Stimulated activated CD8-positive, alpha-beta memory T cell treated with anti-CD3 and anti-CD28 coated beads, Interleukin-15, amount 100 ng/mL, for 4 hours (primary cell): Measurements from ENCODE around the gene CITED2.
A peak's percentile ranks its signal among the peaks of the same experiment; 100 is the strongest.

Source experiments
- DNase-seq, 2 donors: peaks; one replicate each; pipeline ENCODE4 v3.0.0-alpha.2; 2020; ENCODE audit warnings: low read depth in 2 of 2

CITED2 gene

DNA sequence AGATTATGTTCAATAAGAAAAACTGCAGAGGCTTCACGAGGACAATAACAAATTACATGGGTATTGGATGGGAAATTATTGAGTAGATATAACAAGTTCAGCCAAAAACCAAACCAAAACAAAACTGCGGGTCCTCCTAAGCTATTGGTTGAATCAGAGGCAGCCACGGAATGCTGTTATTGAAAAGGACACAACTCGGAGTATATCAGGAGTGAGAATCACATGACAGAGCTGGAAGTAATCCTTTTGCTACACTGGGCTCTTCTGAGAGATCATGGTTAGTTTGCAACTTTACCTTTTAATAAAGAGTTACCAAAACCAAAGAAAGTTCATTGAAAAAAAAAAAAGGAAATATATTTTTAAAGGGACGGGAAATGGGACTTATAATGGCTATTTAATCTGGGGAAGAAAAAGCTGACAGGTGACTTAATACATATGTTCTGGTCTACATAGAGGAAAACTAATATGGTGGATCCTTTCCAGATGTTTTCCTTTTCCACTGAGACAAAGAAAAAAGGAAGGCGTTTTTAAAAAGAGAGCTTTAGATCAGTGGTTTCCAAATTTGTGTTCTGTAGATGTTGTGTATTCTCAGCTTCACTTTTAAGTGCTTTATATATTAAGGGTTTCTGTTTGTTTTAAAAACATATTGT lies 6.9 kb upstream of the CITED2 start:
- DNase-seq, result no peak

DNA sequence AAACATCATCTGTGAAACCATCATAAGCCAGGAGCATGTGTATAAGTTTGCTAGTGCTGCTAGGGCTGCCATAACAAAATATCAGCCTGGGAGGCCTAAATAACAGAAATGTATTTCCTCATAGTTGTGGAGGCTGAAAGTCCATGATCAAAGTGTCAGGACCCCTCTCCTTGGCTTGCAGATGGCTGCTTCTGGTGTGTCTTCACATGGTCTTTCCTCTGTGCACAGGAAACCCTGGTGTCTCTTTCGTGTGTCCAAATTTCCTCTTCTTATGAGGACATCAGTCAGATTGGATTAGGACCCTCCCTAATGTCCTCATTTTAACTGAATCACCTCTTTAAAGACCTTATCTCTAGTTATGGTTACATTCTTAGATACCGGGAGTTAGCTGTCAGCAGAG lies 6.2 kb upstream of the CITED2 start:
- DNase-seq, result no peak

DNA sequence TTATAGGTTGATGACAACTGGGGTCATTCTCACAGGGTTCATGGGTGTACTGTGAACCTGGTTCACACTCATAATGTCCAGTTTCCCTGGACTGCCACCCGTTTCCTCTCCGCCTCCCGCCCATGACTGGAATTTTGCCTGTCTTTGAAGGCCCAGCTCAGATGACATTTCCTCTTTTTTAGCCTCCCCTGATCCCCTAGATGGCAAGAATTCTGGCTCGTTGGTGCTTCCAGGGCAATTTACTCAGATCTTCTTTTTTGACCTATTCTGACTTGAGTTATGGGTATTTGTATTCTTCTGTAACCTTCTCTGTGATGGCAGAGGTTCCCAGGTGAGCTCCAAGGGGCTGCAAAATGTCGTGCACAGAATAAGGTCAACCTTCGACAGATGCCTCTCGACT lies 5.7 kb upstream of the CITED2 start:
- DNase-seq, result no peak

DNA sequence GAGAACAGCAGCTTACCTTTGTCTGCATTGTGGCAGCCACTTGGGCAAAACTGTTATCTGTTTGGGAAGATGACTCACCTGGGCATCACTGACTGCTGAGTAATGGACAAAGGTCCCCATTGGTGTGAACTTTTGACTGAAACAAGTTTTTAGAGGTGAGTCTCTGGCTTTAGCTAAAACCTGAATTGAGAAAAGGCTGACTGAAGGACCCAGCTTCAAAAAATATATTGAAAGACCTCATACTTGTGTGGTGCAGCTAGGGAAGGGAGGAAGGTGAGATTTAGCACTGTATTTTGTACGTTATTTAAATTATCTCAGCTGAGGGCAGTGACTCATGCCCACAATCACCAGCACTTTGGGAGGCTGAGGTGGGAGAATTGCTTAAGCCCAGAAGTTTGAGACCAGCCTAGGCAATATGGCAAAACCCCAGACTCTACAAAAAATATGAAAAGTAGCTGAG lies 4.5 kb upstream of the CITED2 start:
- no peak for DNase-seq

DNA sequence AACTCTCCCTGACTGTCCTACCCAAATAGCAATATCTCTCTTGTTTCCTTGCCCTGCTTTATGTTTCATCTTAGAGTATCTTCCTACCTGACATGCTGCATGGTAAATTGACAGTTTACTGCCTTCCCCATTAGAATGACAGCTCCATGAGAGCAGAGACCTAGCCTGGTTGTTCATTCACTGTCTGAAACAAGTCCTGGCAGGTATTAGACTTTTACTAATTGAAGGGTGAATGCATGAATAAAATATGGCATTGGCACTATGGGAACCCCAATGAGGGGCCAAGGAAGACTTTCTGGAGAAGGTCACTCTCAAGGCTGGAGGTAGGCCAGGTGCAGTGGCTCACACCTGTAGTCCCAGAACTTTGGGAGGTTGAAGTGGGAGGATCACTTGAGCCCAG lies 3.8 kb upstream of the CITED2 start:
- no peak for DNase-seq

DNA sequence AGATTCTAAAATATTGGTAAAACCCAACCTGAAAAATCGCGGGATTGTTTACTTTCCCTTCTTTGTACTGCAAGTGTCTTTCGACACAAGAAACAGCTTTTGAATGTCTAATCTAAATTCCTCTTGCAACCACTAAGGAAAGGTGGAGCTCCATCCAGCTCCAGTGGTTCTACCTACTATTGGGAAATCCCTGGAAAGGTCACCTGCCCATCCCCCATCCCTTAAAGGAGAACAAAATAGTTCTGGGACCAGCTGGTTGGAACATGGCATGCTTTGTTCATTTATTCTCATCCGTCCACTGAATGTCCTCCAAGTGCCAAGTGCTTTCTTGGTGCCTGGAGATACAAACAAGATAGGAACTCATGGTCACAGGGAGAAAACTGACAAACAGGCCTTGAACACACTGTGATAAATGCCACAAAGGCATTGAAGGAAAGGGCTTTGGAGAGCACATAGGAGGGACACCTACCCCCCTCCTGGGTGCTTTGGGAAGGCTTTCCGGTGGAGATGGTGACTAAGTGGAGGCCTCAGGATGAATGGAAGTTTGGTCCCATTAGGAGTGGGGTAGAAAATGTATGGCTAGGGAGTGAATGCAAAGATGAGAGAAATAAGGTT lies 2.3 kb upstream of the CITED2 start:
- DNase-seq, result no peak

DNA sequence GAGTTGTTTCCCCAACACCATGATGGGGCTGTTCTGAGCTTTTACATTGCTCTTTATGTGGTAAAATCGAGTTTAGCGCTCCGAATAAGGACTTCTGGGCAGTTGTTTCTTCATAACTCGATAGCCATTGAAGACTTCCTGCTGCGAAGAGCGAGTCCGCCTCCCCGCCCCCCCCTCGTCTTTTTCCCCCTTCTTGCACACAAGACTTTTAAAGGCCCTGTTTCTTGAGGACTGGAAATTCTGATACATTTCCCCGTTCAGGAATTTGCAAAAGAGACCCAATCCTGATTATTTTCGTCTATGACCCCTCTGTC lies 1.5 kb upstream of the CITED2 start:
- no peak for DNase-seq

DNA sequence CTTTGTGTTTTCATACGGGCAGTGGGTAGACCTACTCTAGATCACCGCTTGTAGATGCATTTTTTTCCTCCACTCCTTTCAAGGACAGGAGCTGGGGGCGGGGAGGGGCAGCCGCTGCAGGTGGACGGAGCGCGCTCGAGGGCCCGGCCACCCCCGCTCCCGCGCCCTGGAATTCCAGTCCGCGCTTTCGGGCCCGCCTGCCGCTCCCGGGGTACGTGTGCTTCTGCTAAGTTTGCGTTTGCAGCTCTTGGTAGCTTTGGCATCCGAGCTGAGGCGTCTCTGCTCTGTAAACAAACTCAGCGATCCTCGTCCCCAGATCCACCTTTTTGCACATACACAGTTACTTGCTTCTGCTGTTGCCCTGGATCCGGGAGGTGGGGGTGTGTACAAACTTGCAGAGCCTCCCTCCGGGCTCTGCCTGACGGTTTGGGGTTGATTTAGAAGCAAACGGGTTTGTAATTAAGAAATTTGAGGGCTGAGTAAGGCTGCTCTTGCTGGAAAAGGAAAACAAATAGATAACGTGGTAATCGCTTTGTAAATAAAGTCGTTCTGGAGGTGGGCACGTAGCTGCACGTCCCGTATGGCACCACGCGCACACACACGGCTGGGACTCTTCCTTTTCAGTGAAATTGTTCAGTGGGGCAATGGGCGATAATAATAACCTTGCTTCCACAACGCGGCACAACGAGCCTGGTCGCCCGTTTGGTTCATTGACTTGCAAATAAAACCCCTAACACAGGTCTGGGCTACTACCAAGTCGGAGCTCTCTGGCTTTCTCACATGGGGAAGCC lies 973 bp upstream of the CITED2 start:
- DNase-seq, result peak; percentile 56 to 59

DNA sequence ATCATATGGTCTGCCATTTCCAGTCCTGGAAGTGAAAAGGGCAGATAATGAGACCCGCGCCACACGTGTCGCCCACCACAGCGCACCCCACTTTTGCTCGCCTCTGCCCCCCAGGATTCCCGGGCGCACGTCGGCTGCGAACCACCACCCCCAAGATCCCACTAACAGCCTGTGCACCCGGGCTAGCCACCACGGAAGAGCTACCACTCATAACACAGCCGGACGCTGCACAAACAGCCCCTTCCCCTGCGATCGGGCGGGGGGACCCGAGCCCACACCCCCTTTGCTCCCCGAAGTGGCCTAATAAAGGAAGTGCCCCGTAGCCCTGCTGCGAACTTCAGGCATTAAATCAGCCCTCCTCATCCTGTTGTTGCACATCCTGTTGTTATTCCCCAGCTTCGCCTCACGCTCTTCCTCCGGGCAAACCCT lies 506 bp downstream of the CITED2 start:
- DNase-seq, result peak; percentile 7 to 12

DNA sequence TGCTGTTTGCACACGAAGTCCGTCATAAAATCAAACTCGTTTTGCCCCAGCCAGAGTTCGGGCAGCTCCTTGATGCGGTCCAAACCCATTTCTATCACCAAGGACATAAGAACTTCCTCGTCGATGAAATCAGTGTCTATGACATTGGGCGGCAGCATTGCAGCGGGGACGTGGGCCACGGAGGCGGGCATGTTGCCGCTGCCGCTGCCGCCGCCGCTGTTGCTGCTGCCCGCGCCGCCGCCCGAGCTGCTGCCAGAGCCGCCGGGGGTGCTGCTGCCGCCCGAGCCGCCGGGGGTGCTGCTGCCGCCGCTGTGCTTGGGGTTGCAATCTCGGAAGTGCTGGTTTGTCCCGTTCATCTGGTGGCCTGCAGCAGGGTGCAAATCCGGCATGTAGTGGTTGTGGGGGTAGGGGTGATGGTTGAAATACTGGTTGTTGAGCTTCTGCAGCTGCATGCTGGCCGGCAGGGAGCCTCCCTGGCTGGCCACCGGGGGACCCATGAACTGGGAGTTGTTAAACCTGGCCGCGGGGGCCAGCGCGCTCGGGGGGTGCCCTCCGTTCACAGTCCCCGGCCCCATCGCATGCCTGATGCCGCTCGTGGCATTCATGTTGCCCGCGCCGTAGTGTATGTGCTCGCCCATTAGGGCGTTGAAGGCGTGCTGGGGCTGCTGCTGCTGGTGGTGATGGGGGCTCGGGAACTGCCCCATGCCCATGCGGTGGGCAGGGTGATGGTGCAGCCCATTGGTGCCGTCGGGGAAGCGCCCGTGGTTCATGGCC lies 1.1 kb downstream of the CITED2 start:
- peak; percentile 36 to 52 for DNase-seq

DNA sequence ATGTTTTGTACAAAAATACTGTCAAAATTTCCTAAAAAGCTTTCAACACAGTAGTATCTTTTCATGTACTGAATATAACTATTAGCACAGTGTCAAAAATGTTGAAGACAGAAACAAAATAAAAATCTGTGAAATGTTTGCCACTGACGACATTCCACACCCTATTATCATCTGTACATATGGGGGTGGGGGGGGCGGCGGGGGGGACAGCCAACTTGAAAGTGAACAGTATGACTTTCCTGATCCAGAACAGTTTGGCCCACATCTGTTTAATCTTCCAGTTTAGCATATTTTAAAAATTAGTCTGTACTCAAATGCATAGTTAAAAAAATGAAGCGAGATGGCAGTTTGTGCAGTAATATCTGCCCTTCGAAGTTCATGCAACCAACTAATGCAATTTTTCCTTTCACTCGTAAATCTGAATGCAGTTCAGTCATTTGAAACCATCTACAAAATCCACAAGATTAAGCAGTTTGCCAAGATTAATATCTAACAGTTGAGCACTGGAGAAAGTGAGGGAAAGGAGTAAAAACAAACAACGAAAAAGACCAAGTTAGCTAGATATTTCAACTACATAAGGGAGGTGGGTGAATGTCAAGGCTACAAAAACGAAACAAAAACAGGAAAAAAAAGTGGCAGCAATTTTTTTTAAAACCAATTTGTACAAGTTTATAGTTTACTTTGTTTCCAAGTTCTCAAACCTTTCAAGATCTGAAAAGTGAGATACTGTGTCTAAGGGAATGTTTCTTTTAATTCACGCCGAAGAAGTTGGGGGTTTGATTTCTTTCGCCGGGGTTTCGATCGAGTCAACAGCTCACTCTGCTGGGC lies 1.9 kb downstream of the CITED2 start:
- DNase-seq, result no peak

DNA sequence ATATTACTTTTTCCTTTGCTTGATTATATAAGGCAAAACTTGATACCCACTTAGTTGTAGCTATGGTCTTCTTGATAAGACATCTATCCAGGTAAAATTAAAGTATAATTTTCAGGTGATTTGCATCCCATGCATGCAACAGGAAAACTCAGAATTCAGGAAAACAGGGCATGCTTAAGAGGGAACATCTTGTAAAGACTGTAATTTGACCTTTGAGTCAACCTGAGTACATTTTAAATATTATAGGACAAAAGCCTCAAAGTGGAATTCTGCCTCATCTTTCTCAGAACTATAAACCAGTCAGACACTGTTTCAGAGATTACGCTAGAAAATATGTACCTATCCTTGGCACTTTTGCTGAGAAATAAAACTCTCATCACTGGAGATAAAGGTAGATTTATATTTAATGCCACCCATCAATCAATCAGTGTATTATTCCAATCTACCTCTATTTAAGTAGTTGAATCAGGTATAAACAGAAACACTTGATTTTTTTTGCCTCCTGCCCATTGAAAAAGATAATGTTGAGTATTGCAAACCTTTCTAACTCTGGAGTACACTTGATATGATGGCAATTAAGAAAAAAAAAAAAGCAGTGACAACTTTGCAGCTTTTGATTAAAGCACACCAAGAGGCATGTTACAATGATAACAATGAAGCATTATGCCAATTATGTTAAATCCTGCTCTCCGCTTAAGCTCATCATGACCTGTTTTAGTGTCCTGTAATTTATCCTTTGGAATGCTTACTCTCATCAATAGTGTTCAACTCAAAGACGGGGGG lies 2.8 kb downstream of the CITED2 start:
- no peak for DNase-seq

DNA sequence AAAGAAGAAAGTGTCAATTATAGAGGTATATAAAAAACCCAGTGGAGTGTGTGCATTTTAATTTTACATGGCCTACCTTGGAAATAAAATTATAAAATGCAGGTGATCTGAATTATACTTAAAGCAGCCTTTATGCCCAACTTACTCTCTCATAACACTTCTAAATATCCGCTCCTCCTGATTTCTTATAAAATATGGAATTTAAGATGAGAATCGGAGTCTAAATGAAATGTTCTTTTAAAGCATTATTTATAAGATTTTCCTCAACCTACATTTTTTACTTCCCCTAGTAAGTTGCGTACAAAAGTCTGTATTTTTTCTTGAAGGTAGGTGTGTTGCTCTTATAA lies 3.5 kb downstream of the CITED2 start:
- DNase-seq, result no peak

DNA sequence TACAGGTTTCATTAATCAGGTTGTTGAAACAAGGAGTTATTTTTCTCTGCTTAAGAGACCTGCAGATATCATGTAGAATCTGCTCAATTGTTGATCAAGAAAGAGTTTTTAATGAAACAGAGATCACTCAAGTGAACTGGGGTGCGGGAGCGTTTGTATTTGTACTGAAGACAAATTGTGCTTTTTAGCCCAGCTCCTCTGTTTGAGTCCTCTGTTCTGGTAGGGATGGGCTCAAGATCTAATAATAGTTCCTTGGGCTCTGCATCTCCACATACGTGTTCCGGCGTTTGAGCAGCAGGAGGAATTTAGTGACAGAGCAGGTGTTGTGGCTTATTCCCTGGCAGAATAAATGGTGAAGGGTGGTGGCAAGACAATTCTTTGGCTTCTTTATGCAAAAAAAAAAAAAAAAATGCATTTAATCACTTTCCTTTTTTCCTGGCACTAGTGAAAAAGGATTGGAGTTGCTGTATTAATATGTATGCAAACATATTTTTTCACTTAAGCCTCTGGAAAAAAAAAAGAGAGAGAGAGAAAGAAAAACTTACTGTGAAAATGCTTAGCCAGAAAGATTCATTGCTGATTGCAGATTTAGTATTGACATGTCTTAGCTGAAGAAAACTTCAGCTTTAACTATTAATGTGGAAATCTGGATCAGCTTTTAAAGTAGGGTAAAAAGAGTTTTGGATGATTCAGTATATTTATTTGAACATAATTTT lies 4.0 kb downstream of the CITED2 start:
- DNase-seq, result no peak

DNA sequence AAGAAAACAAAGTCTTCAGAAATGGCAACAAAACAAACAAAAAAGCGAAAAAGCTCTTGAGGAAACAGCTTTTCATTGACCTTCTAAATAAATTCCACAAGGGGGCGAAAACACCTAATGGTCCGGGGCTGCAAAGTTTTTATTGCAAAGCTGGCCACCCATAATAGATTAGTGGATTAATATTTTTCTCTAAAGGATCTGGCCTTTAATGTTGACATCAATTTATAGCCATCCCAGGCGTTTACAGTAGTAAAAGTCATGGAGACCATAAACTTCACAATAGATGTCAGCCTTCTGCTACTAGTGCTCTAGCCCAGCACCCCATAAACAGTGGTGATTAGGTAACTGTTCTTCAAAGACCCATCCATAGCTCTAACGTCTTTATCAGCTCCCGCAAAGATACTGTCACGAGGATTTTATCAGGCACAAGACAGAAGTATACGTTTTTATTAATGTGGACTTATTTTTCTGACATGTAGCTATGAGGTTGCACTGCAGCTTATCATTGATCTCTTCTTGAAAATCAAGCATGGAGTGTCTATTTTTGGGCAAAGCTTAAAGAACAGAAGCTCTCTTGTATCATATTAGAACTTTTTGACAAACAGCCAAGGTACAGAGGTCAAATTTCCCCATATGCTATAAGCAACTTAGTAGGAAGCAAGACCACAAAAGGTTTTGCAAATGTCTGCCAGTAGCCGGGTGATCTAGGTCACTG lies 4.7 kb downstream of the CITED2 start:
- peak in 1 of 2 donors; percentile 10 for DNase-seq

DNA sequence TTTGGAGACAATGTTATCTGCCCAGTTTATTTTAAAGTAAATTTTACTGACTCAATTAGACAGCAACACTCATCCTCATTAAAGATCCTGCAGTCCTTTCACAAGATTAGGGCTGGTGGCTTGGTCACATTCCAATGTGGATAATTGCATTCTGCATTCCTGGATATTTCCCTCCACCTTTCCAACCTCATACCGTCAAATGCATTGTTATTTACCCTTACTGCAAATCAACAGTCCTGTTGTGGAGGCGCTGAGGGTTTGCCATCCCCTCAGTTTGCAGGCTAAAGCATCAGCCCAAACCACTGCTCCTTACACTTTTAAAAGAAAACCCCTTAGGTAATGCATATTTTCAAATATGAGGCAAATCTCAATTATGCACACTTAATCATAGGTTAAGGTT lies 5.4 kb downstream of the CITED2 start:
- no peak for DNase-seq

DNA sequence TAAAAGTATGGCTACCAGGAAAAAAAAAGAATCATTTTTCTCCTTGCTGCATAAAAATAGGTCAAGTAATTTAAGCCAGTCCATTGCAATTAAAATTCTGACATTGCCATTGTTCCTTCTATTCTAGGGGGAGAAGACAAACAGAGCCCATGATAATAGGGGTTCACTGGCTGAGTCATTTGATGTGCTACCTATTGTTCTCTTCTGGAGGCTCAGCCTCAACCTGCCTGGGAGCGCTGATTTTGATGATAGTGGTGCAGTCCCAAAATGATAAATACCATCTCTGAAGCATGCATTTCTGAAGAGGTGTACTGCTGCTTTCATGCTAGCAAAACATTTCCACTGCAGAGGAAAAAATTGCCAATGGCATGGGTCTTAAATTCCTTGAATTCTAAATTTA lies 5.8 kb downstream of the CITED2 start:
- DNase-seq, result no peak

DNA sequence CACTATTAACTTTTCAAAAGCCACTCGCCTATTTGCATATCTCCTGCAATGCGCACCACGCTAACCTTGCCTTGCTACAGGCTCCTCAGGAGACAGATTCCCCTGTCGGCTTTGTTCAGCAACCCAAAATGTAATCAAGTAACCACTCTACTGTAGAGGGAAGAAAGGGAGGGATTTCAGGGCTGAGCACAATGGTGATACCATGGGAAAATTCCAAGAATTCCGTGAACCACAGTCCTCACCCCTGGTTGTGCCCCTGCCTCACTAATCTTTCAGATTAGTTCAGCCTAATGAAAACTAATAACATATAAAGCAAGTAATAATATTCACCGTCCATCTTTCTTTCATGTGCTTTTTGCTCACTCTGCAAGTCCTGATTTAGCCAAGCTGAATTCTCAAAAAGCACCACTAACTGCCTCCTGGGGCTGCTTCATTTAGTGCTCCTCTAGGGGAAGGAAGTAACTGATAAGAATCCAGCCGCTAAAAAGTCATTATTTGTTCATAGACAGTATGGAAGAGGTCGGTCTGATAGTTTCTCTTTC lies 6.6 kb downstream of the CITED2 start:
- DNase-seq, result no peak

DNA sequence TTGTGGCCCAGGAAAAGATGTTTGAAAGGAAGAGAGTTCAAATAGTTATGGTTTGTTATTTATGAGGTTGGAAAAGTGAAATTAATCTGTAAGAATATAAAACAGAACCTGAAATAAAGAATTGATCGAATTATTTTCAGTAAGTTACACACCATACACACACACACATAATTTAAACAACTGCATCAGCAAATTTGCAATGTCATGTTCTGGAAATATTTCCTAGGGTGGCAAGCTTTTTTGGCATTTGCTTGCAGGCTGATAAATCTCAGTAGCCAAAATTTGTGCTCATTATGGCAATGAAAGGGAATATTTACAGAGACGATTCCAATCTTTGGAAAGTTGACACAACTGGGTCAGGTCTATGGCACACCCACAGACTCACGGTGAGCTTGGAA lies 9.5 kb downstream of the CITED2 start:
- no peak for DNase-seq
